IMR-90 (cell line): ENCODE data around the gene ZNF296. TPM values are rescaled to one million over a fixed set of nuclear protein-coding genes. Genes with fewer than 3 reads are reported as not detected.
A peak's percentile ranks its signal among the peaks of the same experiment; 100 is the strongest.

Experiments used
- ATAC-seq: fragments of 200-7000 bp; cut with Tn5 transposase; 2 replicates; pipeline ENCODE4 v1.9.1; 2020; ENCODE audit warnings: low read depth, mild to moderate bottlenecking, moderate library complexity
- BruUV-seq: library from RNA; stranded (reverse); fragments of 400-500 nt; replicated peaks from 2 replicates; lab custom pipeline; 2021; lab: Mats Ljungman, UMichigan
- CTCF ChIA-PET: fragments of 300-600 bp; formaldehyde crosslinking; extraction: SDS; loops from one replicate; lab custom pipeline; 2021; ENCODE audit warnings: antibody characterized with exemption; lab: Yijun Ruan, JAX
- POLR2A ChIA-PET: fragments of 300-600 bp; sonication (Branson Sonifier 250); formaldehyde crosslinking; loops from one replicate; lab custom pipeline; 2022; ENCODE audit warnings: antibody characterized with exemption; ENCODE audit not compliant: unreplicated experiment; lab: Charles Lee
- DNase-seq: peaks from one replicate; pipeline ENCODE4 v3.0.0; 2013
- H2AFZ ChIP-seq: replicated peaks from 2 replicates; pipeline ENCODE3; 2013; ENCODE audit warnings: low read length, mild to moderate bottlenecking; ENCODE audit not compliant: poor library complexity
- H2AK5ac ChIP-seq: 2 replicates; pipeline ENCODE4 v1.6.1; 2013; ENCODE audit warnings: low read depth, low read length, inconsistent platforms
- H2AK9ac ChIP-seq: replicated peaks from 2 replicates; pipeline ENCODE3; 2013; ENCODE audit warnings: mild to moderate bottlenecking, low read depth, low read length, moderate library complexity; ENCODE audit not compliant: poor library complexity
- H2BK120ac ChIP-seq: 2 replicates; pipeline ENCODE4 v1.6.1; 2013; ENCODE audit warnings: low read depth, low read length, inconsistent platforms
- H2BK15ac ChIP-seq: 3 replicates; pipeline ENCODE4 v1.6.1; 2013; ENCODE audit warnings: low read depth, low read length, inconsistent platforms
- H2BK20ac ChIP-seq: 2 replicates; pipeline ENCODE4 v1.6.1; 2013; ENCODE audit warnings: low read depth, mild to moderate bottlenecking, inconsistent platforms, low read length, moderate library complexity
- H2BK5ac ChIP-seq: 2 replicates; pipeline ENCODE4 v1.6.1; 2013; ENCODE audit warnings: mild to moderate bottlenecking, low read depth, low read length, inconsistent platforms; ENCODE audit not compliant: poor library complexity, severe bottlenecking
- H3K14ac ChIP-seq: replicated peaks from 2 replicates; pipeline ENCODE4 v1.6.1; 2013; ENCODE audit warnings: low read depth, low read length, inconsistent platforms
- H3K18ac ChIP-seq: 2 replicates; pipeline ENCODE4 v1.6.1; 2013; ENCODE audit warnings: low read depth, low read length, control low read depth
- H3K23ac ChIP-seq: 2 replicates; pipeline ENCODE4 v1.6.1; 2013; ENCODE audit warnings: low read depth, low read length, inconsistent platforms
- H3K27ac ChIP-seq: 2 replicates; pipeline ENCODE4 v1.5.1; 2013; ENCODE audit warnings: mild to moderate bottlenecking, control low read depth, low read length; ENCODE audit not compliant: insufficient read depth
- H3K27me3 ChIP-seq: 2 replicates; pipeline ENCODE4 v1.6.1; 2013; ENCODE audit warnings: low read length; ENCODE audit not compliant: control insufficient read depth, insufficient read depth
- H3K36me3 ChIP-seq: 2 replicates; pipeline ENCODE4 v1.6.1; 2013; ENCODE audit warnings: low read length, mixed read lengths; ENCODE audit not compliant: control insufficient read depth, insufficient read depth
- H3K4ac ChIP-seq: 2 replicates; pipeline ENCODE4 v1.6.1; 2013; ENCODE audit warnings: low read depth, low read length, inconsistent platforms
- H3K4me1 ChIP-seq: 2 replicates; pipeline ENCODE4 v1.6.1; 2013; ENCODE audit warnings: low read length, mixed read lengths; ENCODE audit not compliant: control insufficient read depth, insufficient read depth
- H3K4me2 ChIP-seq: 2 replicates; pipeline ENCODE4 v1.6.1; 2013; ENCODE audit warnings: low read depth, mild to moderate bottlenecking, control low read depth, low read length, moderate library complexity
- H3K4me3 ChIP-seq: 2 replicates; pipeline ENCODE4 v1.5.1; 2013; ENCODE audit warnings: low read depth, mild to moderate bottlenecking, control low read depth, low read length, moderate library complexity; ENCODE audit not compliant: insufficient read depth
- H3K56ac ChIP-seq: 2 replicates; pipeline ENCODE4 v1.6.1; 2013; ENCODE audit warnings: low read length, inconsistent platforms; ENCODE audit not compliant: insufficient read depth; ENCODE audit errors: extremely low read depth
- H3K79me1 ChIP-seq, 2 experiments: 2 replicates each; pipeline ENCODE4 v1.6.1; 2013; ENCODE audit warnings: low read length in 2 of 2, inconsistent platforms in 1 of 2, low read depth in 1 of 2
- H3K9ac ChIP-seq: 2 replicates; pipeline ENCODE4 v1.6.1; 2013; ENCODE audit warnings: low read depth, low read length, control low read depth
- H3K9me1 ChIP-seq: 2 replicates; pipeline ENCODE4 v1.6.1; 2013; ENCODE audit warnings: low read length, inconsistent platforms; ENCODE audit not compliant: insufficient read depth
- H3K9me3 ChIP-seq: 2 replicates; pipeline ENCODE4 v1.6.1; 2013; ENCODE audit warnings: low read length; ENCODE audit not compliant: control insufficient read depth, insufficient read depth
- H4K20me1 ChIP-seq: 2 replicates; pipeline ENCODE4 v1.6.1; 2013; ENCODE audit warnings: low read length, inconsistent platforms; ENCODE audit not compliant: insufficient read depth
- H4K5ac ChIP-seq: 2 replicates; pipeline ENCODE4 v1.6.1; 2013; ENCODE audit warnings: mild to moderate bottlenecking, low read depth, low read length, control low read depth
- H4K8ac ChIP-seq, 2 experiments: 2 replicates each; pipeline ENCODE4 v1.6.1; 2013; ENCODE audit warnings: low read depth in 2 of 2, low read length in 2 of 2, control low read depth in 1 of 2, inconsistent platforms in 1 of 2
- H4K91ac ChIP-seq: 2 replicates; pipeline ENCODE4 v1.6.1; 2013; ENCODE audit warnings: low read depth, low read length, inconsistent platforms; ENCODE audit not compliant: insufficient read depth
- RAD21 ChIP-seq: IDR thresholded peaks from 2 replicates; pipeline ENCODE4 v1.6.1; 2012; ENCODE audit warnings: low read length, improper control_type of control experiment
- RFX5 ChIP-seq: IDR thresholded peaks from 2 replicates; pipeline ENCODE4 v1.8.0; 2012; ENCODE audit warnings: low read depth, mild to moderate bottlenecking, low read length, moderate library complexity
- WGBS, 2 experiments: methylation state at CpG; one replicate each; pipeline versions ENCODE4 v1.1.5 to v1.1.7; 2013; ENCODE audit warnings: missing lambda C conversion rate in 2 of 2; ENCODE audit not compliant: insufficient read length in 1 of 2; ENCODE audit errors: extremely low coverage in 2 of 2; 5-methylcytosine and 5-hydroxymethylcytosine counted together
- dilution Hi-C: fragments of 300-500 bp; cut with HindIII; formaldehyde crosslinking; loops from one replicate; pipeline ENCODE4 v1.14.3; 2018; ENCODE audit warnings: low sequenced_read_pairs; ENCODE audit not compliant: unreplicated experiment
- in situ Hi-C: fragments of 300-500 bp; cut with MboI; formaldehyde crosslinking; loops from 3 replicates; pipeline ENCODE4 v1.14.3; 2019; ENCODE audit warnings: low sequenced_read_pairs, inconsistent platforms, mixed read lengths
- intact Hi-C: fragments of 100-400 bp; cut with micrococcal nuclease; formaldehyde crosslinking; loops from 2 replicates; pipeline ENCODE4 v1.10.0; 2022
- polyA plus RNA-seq, 3 experiments: library from polyadenylated mRNA; depleted of rRNA; stranded (reverse); fragments of >200 nt; gene quantifications; 2 replicates each; pipeline ENCODE4 v1.2.3, GENCODE V29; 2012; ENCODE audit warnings: low replicate concordance in 1 of 3
- total RNA-seq: library from RNA; depleted of rRNA; stranded (reverse); fragments of >200 nt; gene quantifications from 2 replicates; pipeline ENCODE4 v1.2.3, GENCODE V29; 2012

Gene ZNF296
- total and polyA plus RNA-seq, 2 of the 4 experiments (the other 2 are of a cell fraction): 0.10 TPM; not detected in 1

DNA sequence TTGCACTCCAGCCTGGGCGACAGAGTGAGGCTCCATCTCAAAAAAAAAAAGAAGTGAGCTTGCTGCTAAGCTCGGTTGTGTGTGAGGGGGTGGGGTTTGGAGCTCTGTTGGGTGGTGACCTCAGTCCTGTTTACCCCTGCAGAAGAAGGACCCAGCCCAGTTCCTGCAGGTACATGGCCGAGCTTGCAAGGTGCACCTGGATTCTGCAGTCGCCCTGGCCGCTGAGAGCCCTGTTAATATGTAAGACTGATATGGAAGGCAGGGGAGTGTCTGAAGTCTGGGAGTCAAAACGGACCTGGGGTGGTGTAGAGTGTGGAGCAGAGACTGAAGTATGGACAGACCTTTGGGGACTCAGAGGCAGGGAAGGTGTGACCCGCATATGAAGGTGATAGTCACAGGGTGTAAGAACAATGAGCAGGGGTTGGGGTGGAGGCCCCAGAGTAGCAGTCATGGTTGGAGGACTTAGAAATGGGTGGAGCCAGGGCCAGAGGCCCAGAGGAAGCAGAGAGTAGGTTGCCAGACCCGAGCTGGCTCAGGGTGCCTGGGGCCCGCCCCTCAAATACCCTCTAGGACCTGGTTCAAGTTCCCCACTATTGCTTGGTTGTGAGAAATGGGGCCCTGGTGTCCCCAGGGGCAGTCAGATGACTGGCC lies 24.2 kb downstream of the ZNF296 start:
- BruUV-seq: no TSS peak
- WGBS, 2 experiments: 92% methylated on average over 5 of the region's 9 CpGs; no CpG with 5 or more reads in 1 of the 2 experiments

More for the DNA sequence above, 24.2 kb downstream of the ZNF296 start:
- no peak for ATAC-seq
- H3K4me1 ChIP-seq: peaks cover 2% of the 10 kb centered on the region; the same call in 1 of the 2 replicates
- CTCF ChIA-PET: no interaction called here
- no peak overlapping the region for H3K14ac ChIP-seq
- no peak overlapping the region for H3K18ac ChIP-seq
- dilution Hi-C loops: no loop called here
- H4K8ac ChIP-seq: no peak overlapping the region
- no peak overlapping the region for H3K23ac ChIP-seq
- H4K5ac ChIP-seq: no peak overlapping the region
- no peak overlapping the region for H2BK120ac ChIP-seq
- H3K4me2 ChIP-seq: no peak overlapping the region
- peak overlapping the region; percentile 0 for H2AFZ ChIP-seq
- in situ Hi-C loops: no loop called here
- H3K4me3 ChIP-seq: no peak overlapping the region
- POLR2A ChIA-PET: no interaction called here
- H3K27me3 ChIP-seq: no peaks in the 10 kb centered on the region
- no peak overlapping the region for H3K9ac ChIP-seq
- H2BK20ac ChIP-seq: no peak overlapping the region
- no peak overlapping the region for H3K27ac ChIP-seq
- H4K20me1 ChIP-seq: peaks cover 68% of the 10 kb centered on the region
- H2AK5ac ChIP-seq: no peak overlapping the region
- DNase-seq: no peak
- H2BK5ac ChIP-seq: no peak overlapping the region
- H3K4ac ChIP-seq: no peak overlapping the region
- H2BK15ac ChIP-seq: no peak overlapping the region
- H3K9me3 ChIP-seq: no peaks in the 10 kb centered on the region
- H2AK9ac ChIP-seq: no peak overlapping the region
- TF ChIP-seq RFX5: no peak
- TF ChIP-seq RAD21: no peak
- intact Hi-C loops: no loop called here
- no peak overlapping the region for H3K56ac ChIP-seq
- H3K9me1 ChIP-seq: peaks cover 10% of the 10 kb centered on the region; the same call in 1 of the 2 replicates
- H4K91ac ChIP-seq: no peak overlapping the region
- H3K36me3 ChIP-seq: peaks cover 48% of the 10 kb centered on the region
- peaks cover 25 to 55% of the 10 kb centered on the region in 2 experiments for H3K79me1 ChIP-seq
